ENCODE data around the gene OPN1SW.

Gene OPN1SW

GRCh38 chr7:128777156-128778123, 1.8 kb upstream of the OPN1SW start:
- no peak for TF ChIP-seq CTCF (IDR thresholded peaks at IDR 0.05; ENCODE audit: low read depth, low read length, missing control alignments)
- no peak overlapping the region for H3K4me3 ChIP-seq (replicated peaks; ENCODE audit: low read depth, low read length)
- DNase-seq (ENCODE audit: extremely low read depth, low read depth): no peak

GRCh38 chr7:128774921-128775320, 673 bp downstream of the OPN1SW start:
- no peak for TF ChIP-seq CTCF (IDR thresholded peaks at IDR 0.05; ENCODE audit: low read depth, low read length, missing control alignments)
- no peak for DNase-seq (ENCODE audit: extremely low read depth, low read depth)

GRCh38 chr7:128774029-128774689, 1.4 kb downstream of the OPN1SW start:
- no peak for TF ChIP-seq CTCF (IDR thresholded peaks at IDR 0.05; ENCODE audit: low read depth, low read length, missing control alignments)
- H3K4me3 ChIP-seq (replicated peaks; ENCODE audit: low read depth, low read length): no peak overlapping the region
- no peak for DNase-seq (ENCODE audit: extremely low read depth, low read depth)

More at GRCh38 chr7:128774921-128775320, 673 bp downstream of the OPN1SW start:
- H3K4me3 ChIP-seq (replicated peaks; ENCODE audit: low read depth, low read length): no peak overlapping the region

- no peak overlapping the region for H3K4me3 ChIP-seq (replicated peaks; ENCODE audit: low read depth, low read length)
- DNase-seq (ENCODE audit: extremely low read depth, low read depth): no peak
- no peak for TF ChIP-seq CTCF (IDR thresholded peaks at IDR 0.05; ENCODE audit: low read depth, low read length, missing control alignments)
These were observed 2.0 kb downstream of the OPN1SW start for GRCh38 chr7:128773604-128774003.

GRCh38 chr7:128770233-128770632, 5.4 kb downstream of the OPN1SW start:
- DNase-seq (ENCODE audit: extremely low read depth, low read depth): no peak

More at GRCh38 chr7:128770233-128770632, 5.4 kb downstream of the OPN1SW start:
- no peak overlapping the region for H3K4me3 ChIP-seq (replicated peaks; ENCODE audit: low read depth, low read length)
- TF ChIP-seq CTCF (IDR thresholded peaks at IDR 0.05; ENCODE audit: low read depth, low read length, missing control alignments): no peak
